ENCODE data around the gene ZNF57.
"Not testable (repeated sequence)": the region's sequence is repeated elsewhere in the genome, so short reads cannot be mapped to it uniquely, and the experiment has no call there.

- not testable (repeated sequence) for TF ChIP-seq POLR2AphosphoS5 (IDR thresholded peaks at IDR 0.05; ENCODE audit: borderline replicate concordance, low read depth, low read length); EZH2 (IDR thresholded peaks at IDR 0.05); FOXP2 (optimal IDR thresholded peaks at IDR 0.05; ENCODE audit: control extremely low read depth, extremely low read length, insufficient read depth)
These were observed 2.6 kb downstream of the ZNF57 start for GRCh38 chr19:2903326-2903725.

Data from SK-N-MC (cell line).